Esophagus muscularis mucosa (tissue), 3 donors: ENCODE results near the gene PHC2.

Source experiments
- POLR2A ChIP-seq: fragments of 450-650 bp; IDR thresholded peaks from one replicate; pipeline ENCODE4 v1.6.1; 2017; ENCODE audit warnings: antibody characterized with exemption, moderate library complexity, mild to moderate bottlenecking, low read depth
- TF ChIP-seq, protein P1 (sequence below), 3 experiments: fragments of 200-600 bp in 2 of 3; fragments of 450-650 bp in 1 of 3; sonication (generic) in 2 of 3; IDR thresholded peaks; one replicate each; pipeline ENCODE4 v1.5.1; 2017 to 2019; ENCODE audit warnings: antibody characterized with exemption in 3 of 3, mild to moderate bottlenecking in 2 of 3, moderate library complexity in 1 of 3

DNA sequence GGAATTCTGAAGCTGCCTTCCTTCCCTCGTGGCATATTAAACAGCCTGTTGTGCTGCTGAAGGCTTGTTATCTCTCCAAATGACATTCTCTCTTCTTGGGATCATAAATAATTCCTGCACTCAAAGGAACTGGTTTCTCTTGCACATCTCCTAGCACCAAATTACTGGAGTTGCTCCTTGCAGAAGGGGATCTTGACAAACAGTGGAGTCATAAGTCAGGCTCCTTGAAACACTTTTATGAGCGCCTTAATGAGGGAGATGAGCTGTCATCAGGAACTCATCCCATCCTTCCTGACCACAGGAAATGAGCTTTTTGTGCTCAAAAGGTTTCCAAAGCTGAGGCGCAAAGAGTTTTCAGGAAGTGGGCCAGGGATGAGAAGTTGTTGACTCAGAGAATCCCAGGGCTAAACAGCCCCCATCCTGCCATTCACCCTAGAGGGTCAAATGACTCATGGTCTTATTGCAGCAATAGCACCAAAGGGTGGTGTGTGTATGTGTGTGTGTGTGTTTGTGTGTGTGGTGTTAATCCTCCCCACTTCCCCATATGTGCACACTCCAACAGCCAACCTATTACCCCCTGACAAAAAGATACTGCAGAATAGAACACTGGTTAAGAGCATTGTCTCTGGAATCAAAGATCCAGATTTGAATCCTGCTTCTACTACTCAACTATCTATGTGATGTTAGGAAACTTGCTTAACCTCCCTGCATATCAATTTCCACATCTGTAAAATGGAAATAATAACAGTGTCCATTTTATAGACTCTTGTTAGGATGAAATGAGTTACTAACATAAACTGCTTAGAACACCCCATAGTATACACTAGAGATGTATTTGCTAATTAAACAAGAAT, 2.8 kb upstream of the PHC2 start:
- no peak for TF ChIP-seq POLR2A
- TF ChIP-seq, protein P1, sequence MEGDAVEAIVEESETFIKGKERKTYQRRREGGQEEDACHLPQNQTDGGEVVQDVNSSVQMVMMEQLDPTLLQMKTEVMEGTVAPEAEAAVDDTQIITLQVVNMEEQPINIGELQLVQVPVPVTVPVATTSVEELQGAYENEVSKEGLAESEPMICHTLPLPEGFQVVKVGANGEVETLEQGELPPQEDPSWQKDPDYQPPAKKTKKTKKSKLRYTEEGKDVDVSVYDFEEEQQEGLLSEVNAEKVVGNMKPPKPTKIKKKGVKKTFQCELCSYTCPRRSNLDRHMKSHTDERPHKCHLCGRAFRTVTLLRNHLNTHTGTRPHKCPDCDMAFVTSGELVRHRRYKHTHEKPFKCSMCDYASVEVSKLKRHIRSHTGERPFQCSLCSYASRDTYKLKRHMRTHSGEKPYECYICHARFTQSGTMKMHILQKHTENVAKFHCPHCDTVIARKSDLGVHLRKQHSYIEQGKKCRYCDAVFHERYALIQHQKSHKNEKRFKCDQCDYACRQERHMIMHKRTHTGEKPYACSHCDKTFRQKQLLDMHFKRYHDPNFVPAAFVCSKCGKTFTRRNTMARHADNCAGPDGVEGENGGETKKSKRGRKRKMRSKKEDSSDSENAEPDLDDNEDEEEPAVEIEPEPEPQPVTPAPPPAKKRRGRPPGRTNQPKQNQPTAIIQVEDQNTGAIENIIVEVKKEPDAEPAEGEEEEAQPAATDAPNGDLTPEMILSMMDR (IDR thresholded peaks at IDR 0.05) = no peak
